ENCODE data around the gene ZNF641. TPM values are rescaled to one million over a fixed set of nuclear protein-coding genes. Genes with fewer than 3 reads are reported as not detected.

Gene ZNF641
- total RNA-seq, 2 experiments from 2014 or later: 10.6 to 11.8 TPM

DNA sequence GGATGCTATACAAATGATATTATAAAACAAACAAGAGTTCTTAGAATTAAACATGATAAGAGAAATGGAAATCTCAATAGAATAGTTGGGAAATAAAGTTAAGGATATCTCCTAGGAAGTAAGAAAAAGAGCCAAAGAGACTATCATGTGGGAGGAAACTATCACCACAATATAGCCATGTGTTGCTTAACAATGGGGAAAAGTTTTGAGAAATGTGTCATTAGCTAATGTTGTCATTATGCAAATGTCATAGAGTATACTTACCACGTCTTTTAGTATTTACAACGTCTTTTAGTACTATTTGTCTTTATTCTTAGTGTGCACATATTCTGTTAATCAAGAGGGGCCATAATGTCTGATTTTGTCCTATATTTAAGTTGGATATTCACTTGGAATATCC is 58.7 kb downstream of the ZNF641 start:
- H3K36me3 ChIP-seq (ENCODE audit: insufficient read depth, low read length): no peaks in the 10 kb centered on the region
- TF ChIP-seq CTCF (conservative IDR thresholded peaks at IDR 0.05; ENCODE audit: low read length): no peak
- no peak for TF ChIP-seq EZH2phosphoT487 (IDR thresholded peaks at IDR 0.05; ENCODE audit: borderline replicate concordance, low read depth, low read length)
- H3K9me3 ChIP-seq (ENCODE audit: low read length): no peaks in the 10 kb centered on the region
- CTCF ChIA-PET (ENCODE audit: unreplicated experiment): no interaction called here
- no peak overlapping the region for H3K4me3 ChIP-seq (ENCODE audit: low read depth, low read length, poor library complexity, severe bottlenecking)
- DNase-seq (ENCODE audit: low spot score): no peak
- no peaks in the 10 kb centered on the region for H4K20me1 ChIP-seq (ENCODE audit: insufficient read depth, low read length)
- BruUV-seq (replicated peaks): no TSS peak
- no peaks in the 10 kb centered on the region for H3K79me2 ChIP-seq (ENCODE audit: insufficient read depth, low read depth, low read length)
- intact Hi-C loops (cut with micrococcal nuclease; ENCODE audit: unreplicated experiment): no loop called here
- H3K4me1 ChIP-seq (ENCODE audit: insufficient read depth, low read length, poor library complexity, severe bottlenecking): no peaks in the 10 kb centered on the region
- H3K27ac ChIP-seq (ENCODE audit: low read depth, low read length, poor library complexity, severe bottlenecking): no peak overlapping the region
- POLR2A ChIA-PET: no interaction called here
- H3K4me2 ChIP-seq (ENCODE audit: low read length): no peak overlapping the region
- H3K9me2 ChIP-seq (ENCODE audit: insufficient read depth, low read length): no peaks in the 10 kb centered on the region; the same call in 1 of the 2 replicates
- no peak overlapping the region for H2AFZ ChIP-seq (ENCODE audit: low read length)

- Histone ChIP-seq H4K20me1 (ENCODE audit: insufficient read depth, low read length) (no peaks in the 10 kb centered on the region), H3K9me2 (ENCODE audit: insufficient read depth, low read length) (no peaks in the 10 kb centered on the region; the same call in 1 of the 2 replicates), H3K4me3 (ENCODE audit: low read depth, low read length, poor library complexity, severe bottlenecking) (no peak overlapping the region), H3K36me3 (ENCODE audit: insufficient read depth, low read length) (no peaks in the 10 kb centered on the region), H3K4me1 (ENCODE audit: insufficient read depth, low read length, poor library complexity, severe bottlenecking) (no peaks in the 10 kb centered on the region), H3K79me2 (ENCODE audit: insufficient read depth, low read depth, low read length) (no peaks in the 10 kb centered on the region), H2AFZ (ENCODE audit: low read length) (no peak overlapping the region), H3K27ac (ENCODE audit: low read depth, low read length, poor library complexity, severe bottlenecking) (no peak overlapping the region), H3K9me3 (ENCODE audit: low read length) (no peaks in the 10 kb centered on the region), H3K4me2 (ENCODE audit: low read length) (no peak overlapping the region)
- no TSS peak for BruUV-seq (replicated peaks)
- TF ChIP-seq EZH2phosphoT487 (IDR thresholded peaks at IDR 0.05; ENCODE audit: borderline replicate concordance, low read depth, low read length) (no peak), CTCF (conservative IDR thresholded peaks at IDR 0.05; ENCODE audit: low read length) (no peak)
- ChIA-PET POLR2A (no interaction called here), CTCF (ENCODE audit: unreplicated experiment) (no interaction called here)
- no peak for DNase-seq (ENCODE audit: low spot score)
- intact Hi-C loops (cut with micrococcal nuclease; ENCODE audit: unreplicated experiment): no loop called here
Measured at GRCh38 chr12:48291511-48291910, 59.2 kb downstream of the ZNF641 start.

DNA sequence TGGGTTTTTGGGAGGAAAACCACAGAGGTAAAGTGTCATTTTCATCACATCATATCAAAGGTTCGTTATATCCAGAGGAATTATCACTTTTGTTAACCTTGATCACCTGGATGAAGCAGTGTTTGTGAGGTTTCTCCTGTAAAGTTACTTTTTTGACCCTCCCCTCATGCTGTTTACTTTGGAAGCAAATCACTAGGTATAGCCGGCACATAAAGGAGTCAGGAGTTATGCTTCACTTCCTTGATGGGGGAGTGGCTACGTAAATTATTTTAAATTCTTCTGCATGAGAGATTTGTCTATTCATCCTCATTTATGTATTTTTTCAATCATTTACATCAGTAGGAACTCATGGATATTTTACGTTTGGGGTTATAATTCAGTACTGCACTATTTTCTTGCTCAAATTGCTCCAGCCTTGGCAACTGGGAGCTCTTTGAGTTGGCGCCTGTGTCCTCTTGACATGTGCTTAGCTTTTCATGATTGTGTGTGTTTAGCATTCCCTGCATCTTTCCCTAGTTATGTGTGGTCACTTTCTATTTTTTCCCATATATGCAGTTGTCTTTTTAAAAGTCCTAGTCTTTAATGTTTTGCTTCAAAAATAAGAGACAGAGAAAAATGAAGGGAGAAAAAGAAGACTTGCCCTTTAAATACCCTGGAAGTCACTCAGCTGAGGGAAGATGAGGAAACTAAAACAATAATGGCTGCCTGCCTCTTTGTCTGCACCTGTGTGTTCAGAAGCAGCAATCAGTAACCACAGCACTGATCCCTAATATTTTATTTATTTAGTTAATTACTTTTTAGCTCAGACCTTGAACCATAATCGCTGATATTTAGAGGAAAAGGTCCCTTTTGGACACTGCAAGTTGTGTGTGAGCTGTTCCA is 62.1 kb downstream of the ZNF641 start:
- Histone ChIP-seq H3K4me1 (ENCODE audit: insufficient read depth, low read length, poor library complexity, severe bottlenecking) (no peaks in the 10 kb centered on the region), H3K27ac (ENCODE audit: low read depth, low read length, poor library complexity, severe bottlenecking) (no peak overlapping the region), H3K4me2 (ENCODE audit: low read length) (no peak overlapping the region), H4K20me1 (ENCODE audit: insufficient read depth, low read length) (no peaks in the 10 kb centered on the region), H2AFZ (ENCODE audit: low read length) (no peak overlapping the region), H3K4me3 (ENCODE audit: low read depth, low read length, poor library complexity, severe bottlenecking) (no peak overlapping the region), H3K36me3 (ENCODE audit: insufficient read depth, low read length) (no peaks in the 10 kb centered on the region), H3K79me2 (ENCODE audit: insufficient read depth, low read depth, low read length) (no peaks in the 10 kb centered on the region), H3K9me2 (ENCODE audit: insufficient read depth, low read length) (no peaks in the 10 kb centered on the region; the same call in 1 of the 2 replicates), H3K9me3 (ENCODE audit: low read length) (no peaks in the 10 kb centered on the region)
- CTCF ChIA-PET (ENCODE audit: unreplicated experiment): interaction anchor here (0.9 kb wide), 1 partner anchor 328 kb away, joined by 3 read pairs; no protein-coding TSS in a partner anchor
- TF ChIP-seq EZH2phosphoT487 (IDR thresholded peaks at IDR 0.05; ENCODE audit: borderline replicate concordance, low read depth, low read length) (no peak), CTCF (conservative IDR thresholded peaks at IDR 0.05; ENCODE audit: low read length) (no peak)
- no peak for DNase-seq (ENCODE audit: low spot score)
- BruUV-seq (replicated peaks): no TSS peak
- intact Hi-C loops (cut with micrococcal nuclease; ENCODE audit: unreplicated experiment): no loop called here
- POLR2A ChIA-PET: interaction anchor here (0.5 to 0.7 kb wide), 3 partner anchors 485 to 1184 kb away, joined by 3 read pairs; no protein-coding TSS in a partner anchor
